GM20000 (cell line): ENCODE data around the gene LETM1.

Experiments used
- DNase-seq: peaks from one replicate; pipeline ENCODE4 v3.0.0; 2012; ENCODE audit warnings: low spot score
- CTCF ChIP-seq: IDR thresholded peaks from 2 replicates; pipeline ENCODE4 v1.5.1; 2012; ENCODE audit warnings: mild to moderate bottlenecking, control low read depth; ENCODE audit errors: extremely low read depth, missing control alignments

The LETM1 gene

GRCh38 chr4:1885414-1885813 lies 29.5 kb upstream of the LETM1 start:
- TF ChIP-seq CTCF, result no peak
- DNase-seq, result no peak

DNA sequence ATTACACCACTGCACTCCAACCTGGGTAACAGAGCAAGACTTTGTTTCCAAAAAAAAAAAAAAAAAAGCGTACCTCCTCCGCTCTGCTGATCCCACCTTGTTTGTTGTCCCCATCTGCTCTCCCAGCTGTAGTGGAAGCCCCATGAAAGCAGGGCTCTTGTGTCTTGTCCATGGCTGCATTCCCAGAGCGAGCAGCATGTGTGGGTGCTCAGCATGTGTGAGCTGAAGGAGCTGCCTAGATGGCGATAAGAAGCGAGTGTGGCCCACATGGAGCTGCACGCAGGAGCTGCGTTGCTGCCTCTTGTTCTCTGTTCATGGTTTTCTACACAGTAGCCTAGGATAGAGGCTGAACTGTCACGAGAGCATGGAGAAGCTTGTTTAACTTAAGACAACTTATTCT lies 27.6 kb upstream of the LETM1 start:
- DNase-seq, result no peak
- no peak for TF ChIP-seq CTCF

GRCh38 chr4:1882850-1883271 lies 26.9 kb upstream of the LETM1 start:
- TF ChIP-seq CTCF, result no peak
- no peak for DNase-seq

DNA sequence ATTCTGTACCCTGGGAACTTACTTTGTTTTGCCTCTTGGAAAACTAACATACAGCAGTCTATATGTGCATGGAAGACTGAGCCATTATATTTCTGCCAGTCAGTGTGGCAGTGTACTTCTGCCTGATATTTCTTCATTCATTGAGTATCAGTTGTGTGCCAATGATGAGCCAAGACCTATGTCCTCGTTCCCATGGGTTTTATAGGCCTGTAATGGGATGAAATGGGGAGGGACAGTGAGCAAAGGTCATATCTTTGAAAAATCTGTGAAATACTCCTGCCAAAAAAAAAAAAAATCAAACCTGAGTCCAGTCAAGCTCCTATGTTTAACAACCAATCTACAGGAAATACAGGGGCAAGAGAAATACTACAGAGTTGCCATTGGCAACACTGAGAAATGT lies 24.4 kb upstream of the LETM1 start:
- no peak for DNase-seq
- no peak for TF ChIP-seq CTCF

DNA sequence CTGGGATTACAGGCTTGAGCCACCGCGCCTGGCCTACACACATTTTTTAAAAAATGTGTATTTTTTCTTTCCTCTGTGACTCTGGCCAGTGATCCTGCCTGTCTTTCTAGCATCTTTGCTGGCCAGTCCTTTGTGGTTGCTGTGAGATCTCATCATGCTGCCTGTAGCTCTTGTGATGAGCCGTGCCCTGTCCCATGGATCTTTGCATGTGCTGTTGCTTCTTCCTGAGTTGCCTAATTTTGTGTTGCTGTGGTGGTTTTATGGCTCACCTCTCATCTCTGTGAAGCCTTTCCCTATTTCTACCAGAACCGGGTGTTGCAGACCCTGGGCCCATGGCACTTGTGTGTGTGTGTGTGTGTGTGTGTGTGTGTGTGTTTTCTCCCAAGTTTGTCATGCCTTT lies 23.5 kb upstream of the LETM1 start:
- TF ChIP-seq CTCF, result no peak
- DNase-seq, result no peak

DNA sequence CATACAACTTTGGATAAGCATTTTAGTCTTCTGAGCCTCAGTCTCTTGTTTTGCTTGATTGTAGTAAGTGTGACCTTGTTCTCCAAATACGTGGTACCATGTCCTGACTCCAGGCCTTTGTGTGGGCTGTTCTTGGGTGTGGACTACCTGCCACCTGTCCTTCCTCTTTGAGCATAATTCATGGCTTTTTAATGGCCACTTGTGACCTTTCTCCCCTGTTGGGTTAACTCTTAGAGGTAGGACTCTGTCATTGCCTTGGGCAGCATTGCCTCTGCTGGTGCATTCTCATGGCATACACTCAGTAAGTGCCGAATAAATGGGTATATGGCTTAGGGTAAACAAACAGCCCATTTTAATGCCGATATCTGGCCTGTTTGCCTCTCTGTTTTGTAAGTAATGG lies 18.2 kb upstream of the LETM1 start:
- TF ChIP-seq CTCF, result no peak
- no peak for DNase-seq

DNA sequence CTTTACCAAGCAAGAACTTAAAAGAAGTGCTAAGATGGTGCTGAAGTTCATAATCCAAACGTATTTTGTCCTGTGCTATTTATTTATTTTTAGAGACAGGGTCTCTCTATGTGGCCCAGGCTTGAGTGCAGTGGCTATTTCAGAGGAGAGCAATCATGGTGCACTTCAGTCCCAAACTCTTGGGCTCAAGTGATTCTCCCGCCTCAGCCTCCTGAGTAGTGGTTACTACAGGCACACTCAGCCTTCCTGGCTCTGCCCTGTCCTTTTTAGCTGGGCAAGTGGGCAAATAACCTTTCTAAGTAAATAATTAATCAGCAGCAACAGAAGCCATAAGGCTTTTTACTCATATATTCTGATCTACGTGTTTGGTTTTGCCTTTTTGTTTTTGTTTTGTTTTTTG lies 17.8 kb upstream of the LETM1 start:
- no peak for TF ChIP-seq CTCF
- DNase-seq, result no peak
